Epidermal melanocyte (primary cell): ENCODE measurements around the gene WBP2NL.

Experiments
- DNase-seq: peaks from one replicate; pipeline ENCODE4 v3.0.0; 2011; ENCODE audit warnings: low spot score; ENCODE audit not compliant: insufficient read length

The WBP2NL gene

GRCh38 chr22:42026705-42027104, 28.1 kb downstream of the WBP2NL start:
- no peak for DNase-seq

- DNase-seq: no peak
Observed at GRCh38 chr22:42033263-42034181, 34.9 kb downstream of the WBP2NL start.

GRCh38 chr22:42035256-42035655, 36.7 kb downstream of the WBP2NL start:
- no peak for DNase-seq

- no peak for DNase-seq
Observed at GRCh38 chr22:42039271-42039670, 40.7 kb downstream of the WBP2NL start.

- DNase-seq: no peak
Observed at GRCh38 chr22:42041784-42042183, 43.2 kb downstream of the WBP2NL start.

- no peak for DNase-seq
Observed at GRCh38 chr22:42050641-42051180, 52.1 kb downstream of the WBP2NL start.

- DNase-seq: no peak
Observed at GRCh38 chr22:42052765-42053164, 54.2 kb downstream of the WBP2NL start.

GRCh38 chr22:42056757-42057511, 58.3 kb downstream of the WBP2NL start:
- DNase-seq: no peak

- DNase-seq: no peak
Observed at GRCh38 chr22:42060489-42060888, 61.9 kb downstream of the WBP2NL start.

- no peak for DNase-seq
Observed at GRCh38 chr22:42061041-42061440, 62.5 kb downstream of the WBP2NL start.

- no peak for DNase-seq
Observed at GRCh38 chr22:42062506-42063170, 64.0 kb downstream of the WBP2NL start.

- DNase-seq: no peak
Observed at GRCh38 chr22:42064629-42065028, 66.0 kb downstream of the WBP2NL start.

GRCh38 chr22:42065438-42066125, 67.0 kb downstream of the WBP2NL start:
- no peak for DNase-seq

- DNase-seq: no peak
Observed at GRCh38 chr22:42066126-42066761, 67.7 kb downstream of the WBP2NL start.

- no peak for DNase-seq
Observed at GRCh38 chr22:42066937-42067336, 68.3 kb downstream of the WBP2NL start.

- no peak for DNase-seq
Observed at GRCh38 chr22:42067671-42068251, 69.2 kb downstream of the WBP2NL start.

- DNase-seq: no peak
Observed at GRCh38 chr22:42068291-42068690, 69.7 kb downstream of the WBP2NL start.

- no peak for DNase-seq
Observed at GRCh38 chr22:42069801-42070516, 71.4 kb downstream of the WBP2NL start.
